SK-N-SH (cell line): Measurements from ENCODE around the gene RTCA. TPM values are rescaled to one million over a fixed set of nuclear protein-coding genes. Genes with fewer than 3 reads are reported as not detected.

Experiments
- CTCF ChIA-PET: fragments of 300-600, 350-600 bp; formaldehyde crosslinking; extraction: SDS; loops from one replicate; lab custom pipeline; 2021; lab: Yijun Ruan, JAX
- POLR2A ChIA-PET: fragments of 350-600 bp; sonication (Branson Sonifier 250); formaldehyde crosslinking; extraction: SDS; loops from one replicate; lab custom pipeline; 2020; ENCODE audit warnings: antibody characterized with exemption, inconsistent platforms; lab: Yijun Ruan, JAX
- DNase-seq: peaks from one replicate; pipeline ENCODE4 v3.0.0; 2012
- H2AFZ ChIP-seq: fragments of 200-600 bp; sonication (generic); 2 replicates; pipeline ENCODE4 v1.8.1; 2016; ENCODE audit warnings: antibody characterized with exemption, mild to moderate bottlenecking, low read depth
- H3F3A ChIP-seq: fragments of 200-600 bp; sonication (generic); replicated peaks from 2 replicates; pipeline ENCODE3; 2016; ENCODE audit warnings: antibody characterized with exemption, mild to moderate bottlenecking; ENCODE audit not compliant: insufficient read depth
- H3K27ac ChIP-seq, 2 experiments: fragments of 200-500 bp in 1 of 2; fragments of 200-600 bp in 1 of 2; sonication (Bioruptor generic) in 1 of 2; sonication (generic), shearing (Covaris generic) in 1 of 2; 2 replicates each; pipeline versions ENCODE4 v1.5.1 to v1.6.1; 2014 to 2016; ENCODE audit warnings: low read depth in 2 of 2, inconsistent platforms in 1 of 2, low read length in 1 of 2, mild to moderate bottlenecking in 1 of 2, mixed read lengths in 1 of 2
- H3K27me3 ChIP-seq: fragments of 200-600 bp; sonication (generic), shearing (Covaris generic); 2 replicates; pipeline ENCODE4 v1.6.1; 2016; ENCODE audit warnings: mixed run types; ENCODE audit not compliant: insufficient read depth
- H3K36me3 ChIP-seq, 2 experiments: fragments of 200-500 bp in 1 of 2; fragments of 200-600 bp in 1 of 2; sonication (Bioruptor generic) in 1 of 2; sonication (generic) in 1 of 2; replicated peaks in 1 of 2; 2 replicates each; pipeline versions ENCODE3 to v1.5.1; 2014 to 2016; ENCODE audit warnings: low read length in 1 of 2, mild to moderate bottlenecking in 1 of 2; ENCODE audit not compliant: insufficient read depth in 2 of 2, control insufficient read depth in 1 of 2
- H3K4me1 ChIP-seq, 2 experiments: fragments of 200-500 bp in 1 of 2; fragments of 200-600 bp in 1 of 2; sonication (Bioruptor generic) in 1 of 2; sonication (generic), shearing (Covaris generic) in 1 of 2; 2 replicates each; pipeline versions ENCODE4 v1.5.1 to v1.6.1; 2014 to 2016; ENCODE audit warnings: low read depth in 1 of 2, low read length in 1 of 2, mixed run types in 1 of 2; ENCODE audit not compliant: insufficient read depth in 2 of 2, control insufficient read depth in 1 of 2
- H3K4me2 ChIP-seq: fragments of 200-600 bp; sonication (generic), shearing (Covaris generic); 2 replicates; pipeline ENCODE4 v1.6.1; 2017; ENCODE audit warnings: mixed run types
- H3K4me3 ChIP-seq, 2 experiments: fragments of 200-500 bp in 1 of 2; fragments of 200-600 bp in 1 of 2; sonication (Bioruptor generic) in 1 of 2; sonication (generic), shearing (Covaris generic) in 1 of 2; 2 replicates each; pipeline versions ENCODE4 v1.5.1 to v1.8.1; 2014 to 2016; ENCODE audit warnings: low read depth in 2 of 2, inconsistent platforms in 1 of 2, low read length in 1 of 2, mild to moderate bottlenecking in 1 of 2, mixed read lengths in 1 of 2, moderate library complexity in 1 of 2
- H3K79me2 ChIP-seq: fragments of 200-600 bp; sonication (generic); 2 replicates; pipeline ENCODE4 v1.8.1; 2017; ENCODE audit warnings: mild to moderate bottlenecking; ENCODE audit not compliant: insufficient read depth
- H3K9ac ChIP-seq: fragments of 200-600 bp; sonication (generic); 2 replicates; pipeline ENCODE4 v1.6.1; 2017; ENCODE audit warnings: mixed run types
- H3K9me2 ChIP-seq: fragments of 200-600 bp; sonication (generic); 2 replicates; pipeline ENCODE4 v1.6.1; 2017; ENCODE audit warnings: mixed run types
- H3K9me3 ChIP-seq: fragments of 200-600 bp; sonication (generic); 2 replicates; pipeline ENCODE4 v1.6.1; 2017; ENCODE audit warnings: mixed run types, mild to moderate bottlenecking, moderate library complexity
- H4K20me1 ChIP-seq: fragments of 200-600 bp; sonication (generic); 2 replicates; pipeline ENCODE4 v1.6.1; 2017; ENCODE audit warnings: mild to moderate bottlenecking, mixed run types; ENCODE audit not compliant: insufficient read depth
- ELF1 ChIP-seq: IDR thresholded peaks from 2 replicates; pipeline ENCODE4 v1.4.0; 2012
- EP300 ChIP-seq, 2 experiments: IDR thresholded peaks; 2 replicates each; pipeline versions ENCODE4 v1.4.0 to v1.6.1; 2012; ENCODE audit warnings: borderline replicate concordance in 1 of 2, low read depth in 1 of 2, low read length in 1 of 2
- EZH2phosphoT487 ChIP-seq: fragments of 200-600 bp; sonication (generic); IDR thresholded peaks from 2 replicates; pipeline ENCODE4 v1.6.1; 2017; ENCODE audit warnings: low read depth, mixed run types, mild to moderate bottlenecking, antibody characterized with exemption, moderate library complexity, borderline replicate concordance
- FOSL2 ChIP-seq: IDR thresholded peaks from 2 replicates; pipeline ENCODE4 v1.4.0; 2012; ENCODE audit warnings: low read depth, mild to moderate bottlenecking, moderate library complexity, borderline replicate concordance
- FOXM1 ChIP-seq: IDR thresholded peaks from 2 replicates; pipeline ENCODE4 v1.4.0; 2012; ENCODE audit warnings: low read depth, mild to moderate bottlenecking
- GATA2 ChIP-seq: sonication (generic); formaldehyde crosslinking; IDR thresholded peaks from 2 replicates; pipeline ENCODE4 v1.5.0; 2020; ENCODE audit warnings: mild to moderate bottlenecking, missing genetic modification reagents
- MEF2A ChIP-seq: IDR thresholded peaks from 2 replicates; pipeline ENCODE4 v1.4.0; 2012; ENCODE audit warnings: low read depth, borderline replicate concordance
- NRF1 ChIP-seq: IDR thresholded peaks from 2 replicates; pipeline ENCODE4 v1.6.1; 2012; ENCODE audit warnings: low read depth, mild to moderate bottlenecking, low read length
- POLR2AphosphoS5 ChIP-seq: IDR thresholded peaks from 2 replicates; pipeline ENCODE4 v1.6.1; 2012; ENCODE audit warnings: low read depth, low read length
- RAD21 ChIP-seq: IDR thresholded peaks from 2 replicates; pipeline ENCODE4 v1.6.1; 2012; ENCODE audit warnings: mild to moderate bottlenecking, low read length
- RFX5 ChIP-seq: IDR thresholded peaks from 2 replicates; pipeline ENCODE4 v1.6.1; 2012; ENCODE audit warnings: mild to moderate bottlenecking, improper control_type of control experiment, low read length
- SIN3A ChIP-seq: IDR thresholded peaks from 2 replicates; pipeline ENCODE4 v1.6.1; 2012; ENCODE audit warnings: low read depth, mild to moderate bottlenecking, low read length, moderate library complexity, borderline replicate concordance
- TCF12 ChIP-seq: IDR thresholded peaks from 2 replicates; pipeline ENCODE4 v1.4.0; 2012
- TEAD4 ChIP-seq: IDR thresholded peaks from 2 replicates; pipeline ENCODE4 v1.4.0; 2012; ENCODE audit warnings: mild to moderate bottlenecking, borderline replicate concordance; ENCODE audit not compliant: insufficient read depth
- YY1 ChIP-seq: IDR thresholded peaks from 2 replicates; pipeline ENCODE4 v1.4.0; 2012; ENCODE audit warnings: low read depth, mild to moderate bottlenecking
- WGBS: methylation state at CpG from one replicate; pipeline ENCODE4 v1.1.6; 2017; ENCODE audit warnings: low lambda C conversion rate; 5-methylcytosine and 5-hydroxymethylcytosine counted together
- polyA plus RNA-seq, 3 experiments: library from polyadenylated mRNA; depleted of rRNA; stranded (reverse); fragments of >200 nt; gene quantifications; 2 replicates each; pipeline ENCODE4 v1.2.3, GENCODE V29; 2012
- TF ChIP-seq, protein P1 (sequence below): IDR thresholded peaks from 2 replicates; pipeline ENCODE4; 2012
- TF ChIP-seq, protein P2 (sequence below): fragments of 200-600 bp; sonication (generic); IDR thresholded peaks from 2 replicates; pipeline ENCODE4 v1.6.1; 2017; ENCODE audit warnings: antibody characterized with exemption, mild to moderate bottlenecking, moderate library complexity
- TF ChIP-seq, protein P3 (sequence below): IDR thresholded peaks from 2 replicates; pipeline ENCODE4 v1.4.0; 2012; ENCODE audit warnings: low read depth, borderline replicate concordance
- TF ChIP-seq, protein P4 (sequence below): IDR thresholded peaks from 2 replicates; pipeline ENCODE4 v1.4.0; 2012; ENCODE audit warnings: low read depth
- TF ChIP-seq, protein P5 (sequence below): IDR thresholded peaks from 2 replicates; pipeline ENCODE4 v1.4.0; 2012; ENCODE audit warnings: low read depth, borderline replicate concordance

The RTCA gene
- polyA plus RNA-seq, 1 of the 3 experiments (the other 2 are of a cell fraction): 17.3 TPM

DNA sequence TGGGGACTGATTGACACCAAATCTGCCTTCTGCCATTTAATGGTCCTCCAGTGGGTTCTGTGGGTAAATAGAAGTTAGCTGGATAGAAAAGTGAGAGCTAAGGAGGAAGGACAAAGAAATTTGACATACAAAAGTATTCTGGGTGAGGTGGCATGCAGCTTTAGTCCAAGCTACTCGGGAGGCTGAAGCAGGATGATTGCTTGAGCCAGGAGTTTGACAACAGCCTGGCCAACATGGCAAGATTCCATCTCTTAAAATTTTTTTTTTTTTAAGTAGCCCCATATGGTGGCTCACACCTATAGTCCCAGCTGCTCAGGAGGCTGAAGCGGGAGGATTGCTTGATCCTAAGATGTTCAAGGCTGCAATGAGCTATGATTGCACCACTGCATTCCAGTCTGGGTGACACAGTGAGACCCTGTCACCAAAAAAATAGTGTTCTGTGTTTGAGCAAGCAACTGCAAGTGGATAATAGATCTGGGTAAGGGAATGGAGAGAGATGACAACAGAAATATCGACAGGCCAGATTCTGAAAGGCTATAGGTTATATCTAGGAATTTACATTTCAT is 13.4 kb downstream of the RTCA start:
- H3K9ac ChIP-seq: no peak overlapping the region
- no peaks in the 10 kb centered on the region for H4K20me1 ChIP-seq
- no peaks in the 10 kb centered on the region for H3K9me2 ChIP-seq
- H3K27ac ChIP-seq: no peak overlapping the region
- H3K79me2 ChIP-seq: peaks cover 6% of the 10 kb centered on the region; the same call in 1 of the 2 replicates
- H3K4me1 ChIP-seq: no peaks in the 10 kb centered on the region
- ChIA-PET CTCF (no interaction called here), POLR2A (no interaction called here)
- H3K36me3 ChIP-seq: peaks cover 73 to 89% of the 10 kb centered on the region in 2 experiments
- peaks cover 4% of the 10 kb centered on the region for H3F3A ChIP-seq
- H3K27me3 ChIP-seq: no peaks in the 10 kb centered on the region
- 89% methylated on average over 3 of the region's 3 CpGs for WGBS
- TF ChIP-seq RAD21 (no peak), YY1 (no peak), RFX5 (no peak), NRF1 (no peak), EZH2phosphoT487 (no peak), ELF1 (no peak), MEF2A (no peak)
- TF ChIP-seq, protein P1, sequence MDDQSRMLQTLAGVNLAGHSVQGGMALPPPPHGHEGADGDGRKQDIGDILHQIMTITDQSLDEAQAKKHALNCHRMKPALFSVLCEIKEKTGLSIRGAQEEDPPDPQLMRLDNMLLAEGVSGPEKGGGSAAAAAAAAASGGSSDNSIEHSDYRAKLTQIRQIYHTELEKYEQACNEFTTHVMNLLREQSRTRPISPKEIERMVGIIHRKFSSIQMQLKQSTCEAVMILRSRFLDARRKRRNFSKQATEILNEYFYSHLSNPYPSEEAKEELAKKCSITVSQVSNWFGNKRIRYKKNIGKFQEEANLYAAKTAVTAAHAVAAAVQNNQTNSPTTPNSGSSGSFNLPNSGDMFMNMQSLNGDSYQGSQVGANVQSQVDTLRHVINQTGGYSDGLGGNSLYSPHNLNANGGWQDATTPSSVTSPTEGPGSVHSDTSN: no peak
- TF ChIP-seq, protein P2, sequence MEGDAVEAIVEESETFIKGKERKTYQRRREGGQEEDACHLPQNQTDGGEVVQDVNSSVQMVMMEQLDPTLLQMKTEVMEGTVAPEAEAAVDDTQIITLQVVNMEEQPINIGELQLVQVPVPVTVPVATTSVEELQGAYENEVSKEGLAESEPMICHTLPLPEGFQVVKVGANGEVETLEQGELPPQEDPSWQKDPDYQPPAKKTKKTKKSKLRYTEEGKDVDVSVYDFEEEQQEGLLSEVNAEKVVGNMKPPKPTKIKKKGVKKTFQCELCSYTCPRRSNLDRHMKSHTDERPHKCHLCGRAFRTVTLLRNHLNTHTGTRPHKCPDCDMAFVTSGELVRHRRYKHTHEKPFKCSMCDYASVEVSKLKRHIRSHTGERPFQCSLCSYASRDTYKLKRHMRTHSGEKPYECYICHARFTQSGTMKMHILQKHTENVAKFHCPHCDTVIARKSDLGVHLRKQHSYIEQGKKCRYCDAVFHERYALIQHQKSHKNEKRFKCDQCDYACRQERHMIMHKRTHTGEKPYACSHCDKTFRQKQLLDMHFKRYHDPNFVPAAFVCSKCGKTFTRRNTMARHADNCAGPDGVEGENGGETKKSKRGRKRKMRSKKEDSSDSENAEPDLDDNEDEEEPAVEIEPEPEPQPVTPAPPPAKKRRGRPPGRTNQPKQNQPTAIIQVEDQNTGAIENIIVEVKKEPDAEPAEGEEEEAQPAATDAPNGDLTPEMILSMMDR: no peak
- H3K4me3 ChIP-seq: no peak overlapping the region
- no peak overlapping the region for H3K4me2 ChIP-seq
- H2AFZ ChIP-seq: no peak overlapping the region
- DNase-seq: no peak
- H3K9me3 ChIP-seq: no peaks in the 10 kb centered on the region

DNA sequence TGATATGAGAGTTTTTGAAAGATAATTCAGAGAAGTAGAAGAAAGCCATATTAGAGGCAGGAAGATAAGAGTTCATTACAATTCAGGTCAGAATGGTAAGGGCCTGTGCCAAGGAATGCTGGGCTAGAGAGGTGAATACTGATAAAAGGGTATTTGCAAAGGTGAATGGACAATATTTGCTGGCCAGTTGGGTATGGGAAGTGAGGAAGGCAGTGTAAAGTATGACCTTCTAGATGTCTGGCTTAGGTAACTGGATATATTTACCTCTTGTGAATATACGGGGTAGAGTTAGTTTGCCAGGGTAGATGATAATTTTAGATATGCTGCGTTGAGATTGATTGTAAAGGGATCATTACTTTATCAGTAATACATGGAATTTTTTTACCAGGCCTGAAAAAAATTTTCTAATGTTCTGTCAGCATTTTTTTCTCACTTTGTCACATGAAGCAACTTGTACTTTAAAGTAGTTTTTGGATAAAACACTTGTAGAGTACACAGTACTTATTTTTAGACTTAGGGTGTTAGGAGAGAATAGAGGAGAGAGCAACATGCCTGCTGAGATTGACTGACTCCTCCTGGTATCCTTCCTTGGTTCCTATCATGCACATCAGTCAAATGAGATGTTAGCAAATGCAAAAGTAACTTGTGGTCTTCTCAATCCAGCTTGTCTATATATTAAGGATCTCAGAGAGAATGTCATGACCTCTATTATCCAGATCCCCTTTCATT is 14.1 kb downstream of the RTCA start:
- H3K9me3 ChIP-seq: no peaks in the 10 kb centered on the region
- H4K20me1 ChIP-seq: no peaks in the 10 kb centered on the region
- no peaks in the 10 kb centered on the region for H3K79me2 ChIP-seq
- DNase-seq: no peak
- H3K27me3 ChIP-seq: no peaks in the 10 kb centered on the region
- H3K4me2 ChIP-seq: no peak overlapping the region
- no peaks in the 10 kb centered on the region for H3K4me1 ChIP-seq
- peaks cover 71 to 89% of the 10 kb centered on the region in 2 experiments for H3K36me3 ChIP-seq
- no peak overlapping the region for H2AFZ ChIP-seq
- ChIA-PET CTCF (no interaction called here), POLR2A (no interaction called here)
- H3F3A ChIP-seq: no peaks in the 10 kb centered on the region
- no peak overlapping the region for H3K4me3 ChIP-seq
- H3K9ac ChIP-seq: no peak overlapping the region
- H3K27ac ChIP-seq: no peak overlapping the region
- no peaks in the 10 kb centered on the region for H3K9me2 ChIP-seq
- WGBS: 90% methylated on average over 2 of the region's 2 CpGs
- TF ChIP-seq RAD21 (no peak), EZH2phosphoT487 (no peak), TEAD4 (no peak), TCF12 (no peak), POLR2AphosphoS5 (no peak), GATA2 (CRISPR knock-in tag) (no peak), FOSL2 (no peak), NRF1 (no peak), EP300 (IDR thresholded peaks at IDR 0.05; ENCODE audit: borderline replicate concordance in 1 of 2, low read depth in 1 of 2, low read length in 1 of 2) (no peak), SIN3A (no peak), FOXM1 (no peak), RFX5 (no peak)
- TF ChIP-seq, protein P1: no peak
- TF ChIP-seq, protein P3, sequence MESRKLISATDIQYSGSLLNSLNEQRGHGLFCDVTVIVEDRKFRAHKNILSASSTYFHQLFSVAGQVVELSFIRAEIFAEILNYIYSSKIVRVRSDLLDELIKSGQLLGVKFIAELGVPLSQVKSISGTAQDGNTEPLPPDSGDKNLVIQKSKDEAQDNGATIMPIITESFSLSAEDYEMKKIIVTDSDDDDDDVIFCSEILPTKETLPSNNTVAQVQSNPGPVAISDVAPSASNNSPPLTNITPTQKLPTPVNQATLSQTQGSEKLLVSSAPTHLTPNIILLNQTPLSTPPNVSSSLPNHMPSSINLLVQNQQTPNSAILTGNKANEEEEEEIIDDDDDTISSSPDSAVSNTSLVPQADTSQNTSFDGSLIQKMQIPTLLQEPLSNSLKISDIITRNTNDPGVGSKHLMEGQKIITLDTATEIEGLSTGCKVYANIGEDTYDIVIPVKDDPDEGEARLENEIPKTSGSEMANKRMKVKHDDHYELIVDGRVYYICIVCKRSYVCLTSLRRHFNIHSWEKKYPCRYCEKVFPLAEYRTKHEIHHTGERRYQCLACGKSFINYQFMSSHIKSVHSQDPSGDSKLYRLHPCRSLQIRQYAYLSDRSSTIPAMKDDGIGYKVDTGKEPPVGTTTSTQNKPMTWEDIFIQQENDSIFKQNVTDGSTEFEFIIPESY: no peak
- TF ChIP-seq, protein P4, sequence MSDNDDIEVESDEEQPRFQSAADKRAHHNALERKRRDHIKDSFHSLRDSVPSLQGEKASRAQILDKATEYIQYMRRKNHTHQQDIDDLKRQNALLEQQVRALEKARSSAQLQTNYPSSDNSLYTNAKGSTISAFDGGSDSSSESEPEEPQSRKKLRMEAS: no peak
- TF ChIP-seq, protein P5, sequence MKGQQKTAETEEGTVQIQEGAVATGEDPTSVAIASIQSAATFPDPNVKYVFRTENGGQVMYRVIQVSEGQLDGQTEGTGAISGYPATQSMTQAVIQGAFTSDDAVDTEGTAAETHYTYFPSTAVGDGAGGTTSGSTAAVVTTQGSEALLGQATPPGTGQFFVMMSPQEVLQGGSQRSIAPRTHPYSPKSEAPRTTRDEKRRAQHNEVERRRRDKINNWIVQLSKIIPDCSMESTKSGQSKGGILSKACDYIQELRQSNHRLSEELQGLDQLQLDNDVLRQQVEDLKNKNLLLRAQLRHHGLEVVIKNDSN: no peak
